AG04450 (cell line): ENCODE results near the gene ST6GAL1. TPM values are rescaled to one million over a fixed set of nuclear protein-coding genes. Genes with fewer than 3 reads are reported as not detected.
"Not testable (repeated sequence)": the region's sequence is repeated elsewhere in the genome, so short reads cannot be mapped to it uniquely, and the experiment has no call there.

ENCODE experiments used
- CTCF ChIA-PET: fragments of 300-600, 350-600 bp; formaldehyde crosslinking; extraction: SDS; loops from one replicate; lab custom pipeline; 2022; ENCODE audit warnings: antibody characterized with exemption, inconsistent platforms; lab: Charles Lee
- POLR2A ChIA-PET: fragments of 350-600 bp; formaldehyde crosslinking; extraction: SDS; loops from one replicate; lab custom pipeline; 2021; ENCODE audit warnings: antibody characterized with exemption, inconsistent platforms; lab: Yijun Ruan, JAX
- DNase-seq: peaks from one replicate; pipeline ENCODE4 v3.0.0-alpha.2; 2011; ENCODE audit warnings: low read depth, low spot score
- H3K27ac ChIP-seq: one replicate; pipeline ENCODE4 v1.5.1; 2012; ENCODE audit warnings: low read depth, low read length, control low read depth
- H3K27me3 ChIP-seq: one replicate; pipeline ENCODE4 v1.6.0; 2012; ENCODE audit warnings: low read length; ENCODE audit not compliant: control insufficient read depth, insufficient read depth
- H3K4me3 ChIP-seq: 2 replicates; pipeline ENCODE4 v1.5.1; 2011; ENCODE audit warnings: mild to moderate bottlenecking, low read depth, low read length, control low read depth
- H3K9me3 ChIP-seq: 2 replicates; pipeline ENCODE4 v1.5.1; 2012; ENCODE audit warnings: low read length; ENCODE audit not compliant: control insufficient read depth, insufficient read depth
- CTCF ChIP-seq: IDR thresholded peaks from 2 replicates; pipeline ENCODE4 v1.5.1; 2011; ENCODE audit warnings: low read depth, low read length, control low read depth, inconsistent platforms
- polyA plus RNA-seq: library from polyadenylated mRNA; depleted of rRNA; stranded (reverse); fragments of >200 nt; gene quantifications from 2 replicates; pipeline ENCODE4 v1.2.3, GENCODE V29; 2011

Gene ST6GAL1
- polyA plus RNA-seq, 1 experiment = 11.8 TPM

GRCh38 chr3:187022403-187023029, 92.2 kb downstream of the ST6GAL1 start:
- POLR2A ChIA-PET = no interaction called here
- TF ChIP-seq CTCF = no peak

GRCh38 chr3:187023340-187023739, 93.0 kb downstream of the ST6GAL1 start:
- CTCF ChIA-PET, H3K27me3 ChIP-seq, H3K9me3 ChIP-seq, H3K27ac ChIP-seq, DNase-seq, H3K4me3 ChIP-seq, POLR2A ChIA-PET: not testable (repeated sequence)

More at GRCh38 chr3:187022403-187023029, 92.2 kb downstream of the ST6GAL1 start:
- no peak overlapping the region for H3K4me3 ChIP-seq
- H3K27ac ChIP-seq = no peak overlapping the region
- DNase-seq = no peak
- H3K9me3 ChIP-seq = no peaks in the 10 kb centered on the region
- no peaks in the 10 kb centered on the region for H3K27me3 ChIP-seq
- CTCF ChIA-PET = no interaction called here

- no peak for TF ChIP-seq CTCF
These were observed 94.4 kb downstream of the ST6GAL1 start for GRCh38 chr3:187024536-187025226.

GRCh38 chr3:187025254-187025655, 94.9 kb downstream of the ST6GAL1 start:
- ChIA-PET CTCF (interaction anchor here (1.3 kb wide), 1 partner anchor 88 kb away, joined by 3 read pairs; no protein-coding TSS in a partner anchor), POLR2A (no interaction called here)
- no peak overlapping the region for H3K27ac ChIP-seq
- no peaks in the 10 kb centered on the region for H3K9me3 ChIP-seq
- no peak for TF ChIP-seq CTCF
- H3K4me3 ChIP-seq = no peak overlapping the region
- no peaks in the 10 kb centered on the region for H3K27me3 ChIP-seq
- no peak for DNase-seq

More at GRCh38 chr3:187024536-187025226, 94.4 kb downstream of the ST6GAL1 start:
- Histone ChIP-seq H3K9me3 (no peaks in the 10 kb centered on the region), H3K27me3 (no peaks in the 10 kb centered on the region), H3K27ac (no peak overlapping the region), H3K4me3 (no peak overlapping the region)
- DNase-seq = no peak
- ChIA-PET CTCF (no interaction called here), POLR2A (no interaction called here)

DNA sequence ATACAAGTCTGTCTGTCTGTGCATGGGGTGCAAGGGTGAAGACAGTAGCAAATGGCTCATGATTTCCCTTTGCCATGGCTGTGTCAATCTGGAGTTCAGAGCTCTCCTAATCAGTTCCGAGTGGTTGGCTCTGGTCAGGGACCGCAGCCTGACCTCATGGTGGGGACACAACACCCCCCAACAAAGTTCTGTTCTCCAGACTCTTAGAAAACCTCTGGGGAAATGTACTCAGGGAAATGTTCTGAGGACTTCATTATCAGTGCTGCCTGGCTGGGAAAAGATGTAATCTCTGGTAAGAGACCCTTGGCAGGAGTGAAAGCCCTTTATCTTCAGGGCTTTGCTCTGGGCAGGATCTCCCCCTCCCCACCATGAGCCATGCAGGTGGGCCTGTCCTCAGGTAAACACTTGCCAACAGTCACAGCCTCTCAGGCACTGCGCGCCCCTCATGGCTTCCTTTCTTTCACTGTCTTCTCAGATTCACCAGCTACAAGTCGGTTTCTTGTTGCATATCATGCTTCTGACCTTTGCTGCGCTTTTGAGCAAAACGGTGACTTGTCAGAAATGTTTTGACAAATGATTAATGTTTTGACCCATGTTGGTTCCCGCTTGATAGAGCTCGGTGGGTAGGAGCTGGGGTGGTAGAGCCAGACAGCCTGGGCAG, 95.5 kb downstream of the ST6GAL1 start:
- TF ChIP-seq CTCF = no peak
- H3K27me3 ChIP-seq = no peaks in the 10 kb centered on the region
- no peak overlapping the region for H3K4me3 ChIP-seq
- no peak overlapping the region for H3K27ac ChIP-seq
- POLR2A ChIA-PET = no interaction called here
- DNase-seq = no peak
- no peaks in the 10 kb centered on the region for H3K9me3 ChIP-seq
- CTCF ChIA-PET = interaction anchor here (1.3 kb wide), 1 partner anchor 87 kb away, joined by 3 read pairs; no protein-coding TSS in a partner anchor
